Dedifferentiated amniotic fluid mesenchymal stem cell (primary cell): ENCODE data around the gene TREH.
"Not testable (repeated sequence)": the region's sequence is repeated elsewhere in the genome, so short reads cannot be mapped to it uniquely, and the experiment has no call there.

Experiments
- DNase-seq: peaks from one replicate; pipeline ENCODE4 v3.0.0-alpha.2; 2016; ENCODE audit errors: extremely low spot score

Gene TREH

GRCh38 chr11:118697346-118697745, 17.9 kb upstream of the TREH start:
- DNase-seq = no peak

GRCh38 chr11:118696673-118697226, 17.3 kb upstream of the TREH start:
- no peak for DNase-seq

GRCh38 chr11:118694771-118695170, 15.3 kb upstream of the TREH start:
- no peak for DNase-seq

GRCh38 chr11:118694185-118694584, 14.7 kb upstream of the TREH start:
- DNase-seq = no peak

GRCh38 chr11:118691926-118692830, 12.7 kb upstream of the TREH start:
- no peak for DNase-seq

- no peak for DNase-seq
These were observed 11.3 kb upstream of the TREH start for GRCh38 chr11:118690553-118691304.

GRCh38 chr11:118689852-118690552, 10.6 kb upstream of the TREH start:
- DNase-seq = peak; percentile 94

GRCh38 chr11:118689503-118689851, 10.0 kb upstream of the TREH start:
- DNase-seq = no peak

GRCh38 chr11:118688851-118689502, 9.5 kb upstream of the TREH start:
- DNase-seq = no peak

GRCh38 chr11:118688339-118688738, 8.9 kb upstream of the TREH start:
- DNase-seq = not testable (repeated sequence)

- DNase-seq = no peak
These were observed 8.5 kb upstream of the TREH start for GRCh38 chr11:118687906-118688305.

- DNase-seq = no peak
These were observed 4.7 kb upstream of the TREH start for GRCh38 chr11:118684187-118684586.

GRCh38 chr11:118682939-118683338, 3.5 kb upstream of the TREH start:
- DNase-seq = not testable (repeated sequence)

GRCh38 chr11:118682372-118682771, 2.9 kb upstream of the TREH start:
- DNase-seq = no peak

GRCh38 chr11:118678908-118679307, 542 bp downstream of the TREH start:
- not testable (repeated sequence) for DNase-seq

- DNase-seq = no peak
These were observed 1.5 kb downstream of the TREH start for GRCh38 chr11:118677977-118678376.

GRCh38 chr11:118674082-118674435, 5.4 kb downstream of the TREH start:
- DNase-seq = no peak

GRCh38 chr11:118673361-118674081, 5.9 kb downstream of the TREH start:
- no peak for DNase-seq

- DNase-seq = no peak
These were observed 6.6 kb downstream of the TREH start for GRCh38 chr11:118672846-118673245.

GRCh38 chr11:118671254-118671653, 8.2 kb downstream of the TREH start:
- no peak for DNase-seq

- no peak for DNase-seq
These were observed 9.4 kb downstream of the TREH start for GRCh38 chr11:118670063-118670462.
